ENCODE data around the gene MAS1.
"Not testable (repeated sequence)": the region's sequence is repeated elsewhere in the genome, so short reads cannot be mapped to it uniquely, and the experiment has no call there.

MAS1 gene

GRCh38 chr6:159919011-159919511 is 28.3 kb downstream of the MAS1 start:
- no peak for DNase-seq

GRCh38 chr6:159919800-159920199 is 29.0 kb downstream of the MAS1 start:
- DNase-seq, result no peak

- not testable (repeated sequence) for DNase-seq
Observed at GRCh38 chr6:159924150-159924549, 33.4 kb downstream of the MAS1 start.

GRCh38 chr6:159926542-159927203 is 35.9 kb downstream of the MAS1 start:
- no peak for DNase-seq

GRCh38 chr6:159929819-159930218 is 39.0 kb downstream of the MAS1 start:
- no peak for DNase-seq

GRCh38 chr6:159931112-159931511 is 40.3 kb downstream of the MAS1 start:
- no peak for DNase-seq

- peak; percentile 42 for DNase-seq
Observed at GRCh38 chr6:159931846-159932245, 41.1 kb downstream of the MAS1 start.

GRCh38 chr6:159933077-159933476 is 42.3 kb downstream of the MAS1 start:
- DNase-seq, result no peak

- no peak for DNase-seq
Observed at GRCh38 chr6:159934181-159934580, 43.4 kb downstream of the MAS1 start.

- DNase-seq, result no peak
Observed at GRCh38 chr6:159935065-159935464, 44.3 kb downstream of the MAS1 start.

GRCh38 chr6:159935633-159936032 is 44.8 kb downstream of the MAS1 start:
- DNase-seq, result no peak

- no peak for DNase-seq
Observed at GRCh38 chr6:159939591-159940016, 48.8 kb downstream of the MAS1 start.
